G401 (cell line): Measurements from ENCODE around the gene WDFY4. TPM values are rescaled to one million over a fixed set of nuclear protein-coding genes. Genes with fewer than 3 reads are reported as not detected.

ENCODE experiments used
- DNase-seq: peaks from one replicate; pipeline ENCODE4 v3.0.0-alpha.2; 2015; ENCODE audit warnings: low spot score
- in situ Hi-C: cut with HindIII; loops from 2 replicates; pipeline ENCODE4 v1.10.0; 2016; ENCODE audit warnings: low sequenced_read_pairs, mixed read lengths
- total RNA-seq: library from RNA; depleted of rRNA; stranded (reverse); fragments of >200 nt; shearing (Covaris generic); gene quantifications from 2 replicates; pipeline ENCODE4 v1.2.3, GENCODE V29; 2014

The WDFY4 gene
- total RNA-seq, 1 experiment from 2014 or later: not detected

GRCh38 chr10:48684463-48684791 is 246 bp upstream of the WDFY4 start:
- in situ Hi-C loops: no loop called here

GRCh38 chr10:48685731-48686130 is 1.1 kb downstream of the WDFY4 start:
- DNase-seq: no peak
- in situ Hi-C loops: no loop called here

More at GRCh38 chr10:48684463-48684791, 246 bp upstream of the WDFY4 start:
- DNase-seq: no peak

- DNase-seq: no peak
- in situ Hi-C loops: no loop called here
These were observed 6.4 kb downstream of the WDFY4 start for GRCh38 chr10:48690791-48691660.

- DNase-seq: no peak
- in situ Hi-C loops: no loop called here
These were observed 7.3 kb downstream of the WDFY4 start for GRCh38 chr10:48691812-48692528.

- no peak for DNase-seq
- in situ Hi-C loops: no loop called here
These were observed 8.1 kb downstream of the WDFY4 start for GRCh38 chr10:48692748-48693147.

GRCh38 chr10:48693206-48693605 is 8.5 kb downstream of the WDFY4 start:
- no peak for DNase-seq
- in situ Hi-C loops: no loop called here

- in situ Hi-C loops: no loop called here
These were observed 9.8 kb downstream of the WDFY4 start for GRCh38 chr10:48694371-48695030.

GRCh38 chr10:48695636-48696534 is 11.2 kb downstream of the WDFY4 start:
- in situ Hi-C loops: no loop called here
- DNase-seq: no peak

More at GRCh38 chr10:48694371-48695030, 9.8 kb downstream of the WDFY4 start:
- DNase-seq: no peak

GRCh38 chr10:48696535-48696873 is 11.8 kb downstream of the WDFY4 start:
- in situ Hi-C loops: no loop called here

GRCh38 chr10:48697091-48697490 is 12.4 kb downstream of the WDFY4 start:
- DNase-seq: no peak
- in situ Hi-C loops: no loop called here

More at GRCh38 chr10:48696535-48696873, 11.8 kb downstream of the WDFY4 start:
- DNase-seq: no peak

GRCh38 chr10:48697821-48698764 is 13.4 kb downstream of the WDFY4 start:
- no peak for DNase-seq
- in situ Hi-C loops: no loop called here

GRCh38 chr10:48699011-48699627 is 14.4 kb downstream of the WDFY4 start:
- no peak for DNase-seq
- in situ Hi-C loops: no loop called here

GRCh38 chr10:48700071-48700470 is 15.4 kb downstream of the WDFY4 start:
- DNase-seq: no peak
- in situ Hi-C loops: no loop called here

GRCh38 chr10:48700493-48700892 is 15.8 kb downstream of the WDFY4 start:
- in situ Hi-C loops: no loop called here
- no peak for DNase-seq

GRCh38 chr10:48701139-48701901 is 16.6 kb downstream of the WDFY4 start:
- no peak for DNase-seq
- in situ Hi-C loops: no loop called here

- in situ Hi-C loops: no loop called here
- DNase-seq: no peak
These were observed 17.3 kb downstream of the WDFY4 start for GRCh38 chr10:48701941-48702340.

GRCh38 chr10:48703531-48704122 is 19.0 kb downstream of the WDFY4 start:
- in situ Hi-C loops: no loop called here
- DNase-seq: no peak
